Right atrium auricular region (tissue), 2 donors: ENCODE measurements around the gene GRIK5. TPM values are rescaled to one million over a fixed set of nuclear protein-coding genes. Genes with fewer than 3 reads are reported as not detected.
"Not testable (repeated sequence)": the region's sequence is repeated elsewhere in the genome, so short reads cannot be mapped to it uniquely, and the experiment has no call there.

Experiments
- DNase-seq: peaks from one replicate; pipeline ENCODE4 v3.0.0-alpha.2; 2019; ENCODE audit warnings: low spot score
- H3K27ac ChIP-seq, 2 donors: fragments of 200-600 bp; sonication (generic); 1 replicate in 1 of 2; 2 replicates in 1 of 2; pipeline ENCODE4 v1.5.1; 2016 to 2019
- H3K27me3 ChIP-seq, 2 donors: fragments of 200-600 bp; sonication (generic); one replicate each; pipeline versions ENCODE4 v1.5.1 to v1.6.0; 2017 to 2019
- H3K36me3 ChIP-seq: fragments of 200-600 bp; sonication (generic); one replicate; pipeline ENCODE4 v1.5.1; 2016
- H3K4me1 ChIP-seq, 2 donors: fragments of 200-600 bp; sonication (generic); one replicate each; pipeline versions ENCODE4 v1.5.1 to v1.6.0; 2017 to 2019
- H3K4me3 ChIP-seq, 2 donors: fragments of 200-600 bp; sonication (generic); 1 replicate in 1 of 2; 2 replicates in 1 of 2; pipeline ENCODE4 v1.5.1; 2017 to 2019; ENCODE audit warnings: mild to moderate bottlenecking in 1 of 2, moderate library complexity in 1 of 2
- H3K9me3 ChIP-seq, 2 donors: fragments of 200-600 bp; sonication (generic); one replicate each; pipeline ENCODE4 v1.5.1; 2019
- total RNA-seq, 2 donors: library from RNA; depleted of rRNA; stranded (reverse); fragments of >200 nt; gene quantifications; one replicate each; pipeline ENCODE4 v1.1.0, GENCODE V29; 2016
- TF ChIP-seq, protein P1 (sequence below), 2 donors: fragments of 200-600 bp; sonication (generic); IDR thresholded peaks; one replicate each; pipeline ENCODE4 v1.5.1; 2019; ENCODE audit warnings: antibody characterized with exemption in 2 of 2

GRIK5 gene
- total RNA-seq, 2 donors from 2014 or later = 8.1 to 17.1 TPM

DNA sequence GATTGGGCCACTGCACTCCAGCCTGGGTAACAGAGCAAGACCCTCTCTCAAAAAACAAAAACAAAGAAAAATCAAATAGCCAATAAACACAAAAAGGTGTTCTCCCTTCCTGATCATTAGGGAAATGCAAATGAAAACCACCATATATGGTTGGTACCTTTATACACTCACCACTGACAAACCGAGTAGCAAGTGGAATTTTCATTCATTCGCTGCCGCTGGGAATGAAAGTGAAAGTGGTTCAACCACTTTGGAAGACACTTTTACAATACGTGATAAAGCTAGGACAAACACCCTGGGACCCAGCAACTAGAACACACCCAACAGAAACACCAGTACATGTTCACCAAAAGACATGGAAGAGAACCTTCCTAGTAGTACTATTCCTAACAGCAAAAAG lies 21.0 kb downstream of the GRIK5 start:
- H3K27me3 ChIP-seq = no peaks in the 10 kb centered on the region
- no peak overlapping the region for H3K27ac ChIP-seq
- H3K4me3 ChIP-seq = no peak overlapping the region
- no peaks in the 10 kb centered on the region for H3K9me3 ChIP-seq
- no peaks in the 10 kb centered on the region for H3K36me3 ChIP-seq
- TF ChIP-seq, protein P1, sequence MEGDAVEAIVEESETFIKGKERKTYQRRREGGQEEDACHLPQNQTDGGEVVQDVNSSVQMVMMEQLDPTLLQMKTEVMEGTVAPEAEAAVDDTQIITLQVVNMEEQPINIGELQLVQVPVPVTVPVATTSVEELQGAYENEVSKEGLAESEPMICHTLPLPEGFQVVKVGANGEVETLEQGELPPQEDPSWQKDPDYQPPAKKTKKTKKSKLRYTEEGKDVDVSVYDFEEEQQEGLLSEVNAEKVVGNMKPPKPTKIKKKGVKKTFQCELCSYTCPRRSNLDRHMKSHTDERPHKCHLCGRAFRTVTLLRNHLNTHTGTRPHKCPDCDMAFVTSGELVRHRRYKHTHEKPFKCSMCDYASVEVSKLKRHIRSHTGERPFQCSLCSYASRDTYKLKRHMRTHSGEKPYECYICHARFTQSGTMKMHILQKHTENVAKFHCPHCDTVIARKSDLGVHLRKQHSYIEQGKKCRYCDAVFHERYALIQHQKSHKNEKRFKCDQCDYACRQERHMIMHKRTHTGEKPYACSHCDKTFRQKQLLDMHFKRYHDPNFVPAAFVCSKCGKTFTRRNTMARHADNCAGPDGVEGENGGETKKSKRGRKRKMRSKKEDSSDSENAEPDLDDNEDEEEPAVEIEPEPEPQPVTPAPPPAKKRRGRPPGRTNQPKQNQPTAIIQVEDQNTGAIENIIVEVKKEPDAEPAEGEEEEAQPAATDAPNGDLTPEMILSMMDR (IDR thresholded peaks at IDR 0.05) = no peak
- H3K4me1 ChIP-seq = peaks cover 0 to 15% of the 10 kb centered on the region in 2 donors
- no peak for DNase-seq

DNA sequence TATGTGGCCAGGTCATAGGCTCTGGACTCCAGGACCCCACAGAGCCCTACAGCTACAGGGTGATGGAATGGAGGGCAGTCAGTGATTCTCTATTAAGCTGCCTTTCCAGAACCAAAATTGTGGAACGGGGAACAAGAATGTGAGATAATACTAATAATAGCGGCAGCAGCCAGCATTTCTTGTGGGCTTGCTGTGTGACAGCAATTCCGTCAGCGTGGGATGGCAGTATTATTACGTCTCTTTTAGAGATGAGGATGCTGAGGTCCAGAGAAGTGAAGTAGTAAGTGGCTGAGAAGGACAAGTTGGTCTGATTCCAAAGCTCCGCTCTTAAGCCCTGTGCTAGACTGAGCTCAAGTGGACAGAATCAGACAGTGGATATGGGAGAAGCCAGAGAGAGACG lies 24.4 kb downstream of the GRIK5 start:
- Histone ChIP-seq H3K9me3 (no peaks in the 10 kb centered on the region), H3K4me1 (no peaks in the 10 kb centered on the region), H3K27ac (no peak overlapping the region), H3K27me3 (no peaks in the 10 kb centered on the region), H3K4me3 (no peak overlapping the region), H3K36me3 (no peaks in the 10 kb centered on the region)
- TF ChIP-seq, protein P1 (IDR thresholded peaks at IDR 0.05) = no peak
- no peak for DNase-seq

DNA sequence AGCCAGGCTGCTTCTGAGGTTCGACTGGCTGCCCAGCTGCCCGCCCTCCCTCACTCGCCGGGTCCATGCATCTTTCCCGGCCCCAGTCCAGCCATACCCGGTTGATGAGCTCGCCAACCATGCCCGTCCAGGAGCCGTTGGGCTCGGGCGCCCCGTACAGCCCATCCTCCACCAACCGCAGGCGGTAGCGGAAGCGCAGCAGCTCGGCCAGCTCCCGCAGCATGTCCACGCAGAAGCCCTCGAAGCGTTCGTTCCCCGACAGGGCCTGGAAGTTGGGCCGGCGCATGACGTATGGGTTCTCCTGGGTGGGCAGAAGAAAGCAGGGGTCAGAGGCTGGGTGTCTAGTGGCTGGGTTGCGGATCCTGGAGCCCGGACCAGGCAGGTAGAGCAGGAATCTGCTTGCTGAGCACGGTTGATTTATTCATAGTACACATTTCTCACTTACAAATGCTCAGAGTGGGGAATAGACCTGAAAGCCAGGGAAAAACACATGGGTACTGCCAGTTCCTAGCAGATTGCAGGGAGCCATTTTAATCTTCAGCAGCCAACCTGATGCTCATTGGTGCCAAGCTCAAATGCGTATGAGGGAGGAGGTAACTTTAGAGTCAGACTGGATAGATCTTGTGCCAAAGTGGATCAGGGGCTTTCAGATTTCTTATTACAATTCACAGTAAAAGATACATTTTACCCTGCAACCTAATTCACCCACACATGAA lies 27.4 kb downstream of the GRIK5 start:
- Histone ChIP-seq H3K9me3 (no peaks in the 10 kb centered on the region), H3K27ac (peak overlapping the region; percentile 82 to 94), H3K4me3 (no peak overlapping the region), H3K36me3 (no peaks in the 10 kb centered on the region), H3K4me1 (peaks cover 0 to 9% of the 10 kb centered on the region in 2 donors), H3K27me3 (no peaks in the 10 kb centered on the region)
- TF ChIP-seq, protein P1 (IDR thresholded peaks at IDR 0.05) = no peak
- DNase-seq = no peak

DNA sequence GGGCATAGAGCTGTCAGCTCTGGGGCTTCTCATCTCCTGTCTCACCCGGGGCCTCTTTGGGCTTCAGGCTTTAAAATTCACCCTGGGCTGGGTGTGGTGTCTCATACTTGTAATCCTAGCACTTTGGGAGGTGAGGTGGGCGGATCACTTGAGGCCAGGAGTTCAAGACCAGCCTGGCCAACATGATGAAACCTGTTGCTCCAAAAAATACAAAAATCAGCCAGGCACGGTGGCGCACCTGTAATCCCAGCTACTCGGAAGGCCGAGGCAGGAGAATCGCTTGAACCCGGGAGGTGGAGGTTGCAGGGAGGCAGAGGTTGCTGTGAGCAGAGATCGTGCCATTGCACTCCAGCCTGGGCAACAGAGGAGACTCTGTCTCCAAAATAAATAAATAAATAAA lies 29.5 kb downstream of the GRIK5 start:
- H3K27ac ChIP-seq = peak overlapping the region; percentile 82 to 94
- H3K36me3 ChIP-seq = not testable (repeated sequence)

DNA sequence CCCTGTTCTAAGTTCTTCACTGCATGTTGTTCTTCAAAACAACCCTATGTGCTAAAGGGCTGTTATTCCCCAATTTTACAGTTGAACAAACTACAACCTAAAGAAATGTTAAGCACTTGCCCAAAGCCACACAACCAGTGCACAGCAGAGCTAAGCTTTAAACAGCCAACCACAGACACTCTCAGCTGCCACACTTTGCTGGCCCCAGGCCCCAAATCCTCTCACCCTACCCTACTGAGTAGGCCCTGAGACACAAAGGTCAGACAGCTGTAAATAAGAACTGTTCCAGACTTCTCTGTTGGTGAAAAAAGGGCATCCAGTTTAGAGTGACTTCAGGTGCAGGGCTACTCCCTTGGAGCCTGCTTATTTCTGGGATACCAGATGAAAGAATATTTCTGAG lies 30.0 kb downstream of the GRIK5 start:
- Histone ChIP-seq H3K4me1 (peaks cover 0 to 15% of the 10 kb centered on the region in 2 donors), H3K9me3 (no peaks in the 10 kb centered on the region), H3K4me3 (no peak overlapping the region), H3K27ac (peak overlapping the region; percentile 82 to 94), H3K36me3 (no peaks in the 10 kb centered on the region), H3K27me3 (no peaks in the 10 kb centered on the region)
- DNase-seq = no peak
- TF ChIP-seq, protein P1 (IDR thresholded peaks at IDR 0.05) = no peak

More for the DNA sequence above, 29.5 kb downstream of the GRIK5 start:
- peaks cover 0 to 15% of the 10 kb centered on the region in 2 donors for H3K4me1 ChIP-seq
- not testable (repeated sequence) for H3K27me3 ChIP-seq, H3K9me3 ChIP-seq, H3K4me3 ChIP-seq, DNase-seq

DNA sequence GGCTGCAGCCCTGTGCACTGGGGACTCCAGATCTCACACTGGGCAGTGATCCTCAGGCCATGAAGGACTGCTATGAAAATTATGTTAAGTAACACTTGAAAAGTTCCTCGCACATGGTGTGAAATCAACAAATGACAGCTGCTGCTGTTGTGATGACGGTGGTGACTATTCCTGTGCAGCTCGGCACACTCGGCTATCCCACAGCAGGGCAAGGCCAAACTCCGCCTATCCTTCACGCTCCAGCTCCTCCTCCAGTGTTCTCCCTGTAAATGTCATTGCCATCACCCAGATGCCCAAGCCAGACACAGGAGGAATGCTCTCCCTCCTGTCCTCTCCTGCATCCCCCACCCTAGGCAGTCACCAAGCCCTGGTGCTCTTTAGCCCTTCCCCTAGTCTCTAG lies 31.3 kb downstream of the GRIK5 start:
- H3K27ac ChIP-seq = peak overlapping the region; percentile 82 to 94
- H3K9me3 ChIP-seq = no peaks in the 10 kb centered on the region
- DNase-seq = peak; percentile 69
- H3K27me3 ChIP-seq = no peaks in the 10 kb centered on the region
- H3K4me1 ChIP-seq = peaks cover 0 to 18% of the 10 kb centered on the region in 2 donors
- H3K4me3 ChIP-seq = no peak overlapping the region
- no peaks in the 10 kb centered on the region for H3K36me3 ChIP-seq
- TF ChIP-seq, protein P1 (IDR thresholded peaks at IDR 0.05) = no peak
